Cardiac ventricle fibroblast (primary cell): ENCODE results near the gene ZFP14. TPM values are rescaled to one million over a fixed set of nuclear protein-coding genes. Genes with fewer than 3 reads are reported as not detected.

Experiments
- total RNA-seq: library from RNA; depleted of rRNA; stranded (reverse); fragments of >200 nt; gene quantifications from 2 replicates; pipeline ENCODE4 v1.2.3, GENCODE V29; 2015

ZFP14 gene
- total RNA-seq = 1.5 and 1.7 TPM in 2 replicates

DNA sequence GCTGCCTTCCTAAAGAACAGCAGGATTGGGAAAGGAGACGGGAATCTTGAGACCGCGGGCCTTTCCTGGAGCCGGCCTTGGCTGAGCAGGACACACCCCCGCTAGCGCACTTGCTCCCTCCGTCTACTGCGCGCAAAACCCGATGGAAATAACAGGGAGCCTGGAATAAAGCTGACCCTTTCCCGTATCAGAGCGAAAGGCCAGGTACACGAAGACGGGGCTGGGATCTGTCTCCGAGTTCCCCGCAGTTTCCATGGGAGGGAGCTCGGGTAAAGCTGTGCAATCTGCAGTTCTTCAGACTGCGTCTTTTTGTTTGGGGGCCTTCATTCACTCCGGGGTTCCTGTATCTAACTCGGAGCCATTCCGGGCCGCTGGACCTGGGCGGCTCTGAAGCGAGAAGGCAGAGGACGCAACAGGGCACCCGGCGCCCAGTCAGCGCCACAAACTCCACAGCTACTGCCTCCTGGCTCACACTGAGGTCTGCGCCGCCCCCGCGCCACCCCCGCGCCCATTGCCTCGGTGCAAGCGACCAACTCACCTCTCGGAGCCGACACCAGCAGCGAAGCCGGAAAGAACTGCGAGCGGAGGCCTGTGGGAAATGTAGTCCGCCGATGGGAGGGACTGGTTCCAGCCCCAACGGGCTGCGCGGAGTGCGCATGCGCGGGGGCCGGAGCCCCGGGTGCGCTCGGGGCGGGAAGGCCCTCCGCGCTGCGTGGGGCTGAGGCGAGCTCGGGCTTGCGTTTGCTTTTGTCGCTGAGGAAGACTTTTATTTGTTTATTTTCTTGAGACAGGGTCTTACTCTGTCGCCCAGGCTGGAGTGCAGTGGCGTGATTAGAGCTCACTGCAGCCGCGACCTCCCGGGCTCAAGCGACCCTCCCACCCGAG lies at the start of gene ZFP14:
ZFP14 (minus strand) TSS at position 577 of the 885 bp plus-strand sequence. CDS start 11,309 bp downstream, outside the sequence.

DNA sequence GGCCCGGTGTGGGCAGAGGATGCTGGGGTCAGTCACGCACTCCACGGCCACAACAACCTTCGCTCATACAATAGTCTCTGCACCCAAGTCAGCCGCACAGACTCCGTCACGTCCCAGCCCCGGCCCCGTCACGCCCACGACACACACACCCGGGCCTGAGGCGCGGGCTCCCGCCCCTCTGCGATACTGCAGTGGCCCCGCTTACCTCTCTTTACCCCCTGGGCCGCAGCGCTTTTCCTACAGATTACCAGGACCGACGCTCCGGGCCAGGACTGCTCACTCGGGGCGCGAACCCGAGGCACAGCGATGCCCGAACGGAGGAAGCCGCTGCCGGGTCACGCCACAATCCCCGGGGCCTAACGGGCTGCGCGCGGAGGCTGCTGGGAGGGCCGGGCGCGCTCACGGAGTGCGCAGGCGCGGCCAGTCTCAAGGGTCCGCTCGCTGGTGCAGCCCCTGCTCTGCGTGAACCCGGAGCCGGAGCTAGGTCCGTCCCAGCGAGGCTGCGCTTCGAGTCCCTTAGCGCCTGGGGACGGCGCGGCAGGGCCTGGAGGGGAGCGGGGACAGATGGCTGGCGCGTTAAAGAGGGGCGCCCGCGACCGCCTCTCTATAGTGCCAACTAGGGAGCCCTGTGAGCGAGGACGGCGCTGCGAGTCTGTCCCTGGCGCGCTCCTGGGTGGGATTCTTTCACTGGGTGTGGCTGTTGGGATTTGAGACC lies 39.4 kb upstream of the ZFP14 start, which contains the start of gene ZFP82:
ZFP82 (minus strand) TSS at position 358 of the 715 bp plus-strand sequence. CDS start 8,855 bp downstream, outside the sequence.

Other genes starting within 250 kb of the ZFP14 start
- 190 and 256 TPM in 2 replicates for gene CAPNS1, start 239.1 kb downstream of the ZFP14 start, total RNA-seq
- 10.0 and 10.2 TPM in 2 replicates for gene COX7A1, start 226.8 kb downstream of the ZFP14 start, total RNA-seq
- 3.1 and 4.4 TPM in 2 replicates for gene ZNF565, start 164.5 kb downstream of the ZFP14 start, total RNA-seq
- gene ZNF146, start 164.1 kb downstream of the ZFP14 start, total RNA-seq = 51.7 and 73.5 TPM in 2 replicates
- 5.8 and 7.4 TPM in 2 replicates for gene ZFP82, start 39.4 kb upstream of the ZFP14 start, total RNA-seq
- 9.1 and 9.3 TPM in 2 replicates for gene ZNF566, start 110.4 kb upstream of the ZFP14 start, total RNA-seq
- 8.7 and 10.5 TPM in 2 replicates for gene ZNF260, start 149.1 kb upstream of the ZFP14 start, total RNA-seq
- 7.4 and 8.0 TPM in 2 replicates for gene ZNF529, start 194.1 kb upstream of the ZFP14 start, total RNA-seq
- 2.9 and 6.3 TPM in 2 replicates for gene ZNF382, start 226.1 kb upstream of the ZFP14 start, total RNA-seq